Astrocyte of the cerebellum (primary cell): ENCODE results near the gene ADGRF1.

Experiments used
- DNase-seq: peaks from one replicate; pipeline ENCODE4 v3.0.0-alpha.2; 2011; ENCODE audit warnings: low read depth
- H3K4me3 ChIP-seq: 2 replicates; pipeline ENCODE4 v1.5.1; 2011; ENCODE audit warnings: mild to moderate bottlenecking, low read depth, low read length, moderate library complexity
- CTCF ChIP-seq: IDR thresholded peaks from 2 replicates; pipeline ENCODE4 v1.5.1; 2012; ENCODE audit warnings: low read length, low read depth, moderate library complexity, mild to moderate bottlenecking; ENCODE audit errors: missing control alignments
- in situ Hi-C: cut with HindIII; loops from 2 replicates; pipeline ENCODE4 v1.10.0; 2017; ENCODE audit warnings: low sequenced_read_pairs

Gene ADGRF1

GRCh38 chr6:47079638-47080037 lies 37.5 kb upstream of the ADGRF1 start:
- no peak for DNase-seq
- H3K4me3 ChIP-seq = no peak overlapping the region

GRCh38 chr6:47078991-47079390 lies 36.9 kb upstream of the ADGRF1 start:
- DNase-seq = no peak
- TF ChIP-seq CTCF = no peak
- in situ Hi-C loops = no loop called here
- no peak overlapping the region for H3K4me3 ChIP-seq

More at GRCh38 chr6:47079638-47080037, 37.5 kb upstream of the ADGRF1 start:
- in situ Hi-C loops = no loop called here
- TF ChIP-seq CTCF = no peak

- in situ Hi-C loops = no loop called here
- no peak for DNase-seq
- TF ChIP-seq CTCF = no peak
- no peak overlapping the region for H3K4me3 ChIP-seq
Measured at GRCh38 chr6:47076422-47077344, 34.6 kb upstream of the ADGRF1 start.

GRCh38 chr6:47075741-47076421 lies 33.7 kb upstream of the ADGRF1 start:
- no peak overlapping the region for H3K4me3 ChIP-seq
- in situ Hi-C loops = no loop called here
- no peak for TF ChIP-seq CTCF
- no peak for DNase-seq

GRCh38 chr6:47075168-47075567 lies 33.0 kb upstream of the ADGRF1 start:
- DNase-seq = no peak
- no peak for TF ChIP-seq CTCF
- H3K4me3 ChIP-seq = no peak overlapping the region
- in situ Hi-C loops = no loop called here

GRCh38 chr6:47073125-47074110 lies 31.3 kb upstream of the ADGRF1 start:
- H3K4me3 ChIP-seq = no peak overlapping the region
- DNase-seq = no peak
- peak; percentile 35 for TF ChIP-seq CTCF
- in situ Hi-C loops = no loop called here
